ENCODE measurements around the gene SYT9.

Gene SYT9

DNA sequence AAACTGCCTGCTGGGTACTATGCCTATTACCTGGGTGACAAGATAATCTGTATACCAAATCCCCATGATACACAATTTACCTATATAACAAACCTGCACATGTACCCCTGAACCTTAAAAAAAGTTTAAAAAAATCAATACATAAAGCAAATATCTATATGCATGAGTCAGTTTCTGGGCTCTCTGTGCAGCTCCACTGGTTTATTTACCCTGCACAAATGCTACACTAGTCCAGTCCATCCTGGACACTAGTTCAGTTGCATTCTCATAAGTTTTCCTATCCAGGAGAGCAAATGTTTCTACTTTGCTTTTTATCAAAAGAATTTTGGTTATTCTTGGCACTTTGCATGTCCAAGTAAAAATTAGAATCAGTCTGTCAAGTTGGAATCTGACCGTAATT is 133.8 kb downstream of the SYT9 start:
- H3K27ac ChIP-seq (ENCODE audit: low read depth, low read length) = no peak overlapping the region
- H3K9ac ChIP-seq (ENCODE audit: low read depth, low read length) = no peak overlapping the region
- no peaks in the 10 kb centered on the region for H3K9me3 ChIP-seq (ENCODE audit: insufficient read depth, low read depth, low read length)
- H3K4me1 ChIP-seq (ENCODE audit: insufficient read depth, low read length) = no peaks in the 10 kb centered on the region
- H3K27me3 ChIP-seq (ENCODE audit: insufficient read depth, low read length) = no peaks in the 10 kb centered on the region
- H3K4me3 ChIP-seq (ENCODE audit: low read length) = no peak overlapping the region
- WGBS = no CpG with 5 or more reads among the region's 1 CpG
- no peaks in the 10 kb centered on the region for H3K36me3 ChIP-seq (ENCODE audit: insufficient read depth, low read length)

GRCh38 chr11:7413961-7414915 is 162.5 kb downstream of the SYT9 start:
- 95% methylated on average over 6 of the region's 8 CpGs for WGBS
- no peaks in the 10 kb centered on the region for H3K27me3 ChIP-seq (ENCODE audit: insufficient read depth, low read length)
- peaks cover 13% of the 10 kb centered on the region for H3K4me1 ChIP-seq (ENCODE audit: insufficient read depth, low read length)
- H3K4me3 ChIP-seq (ENCODE audit: low read length) = no peak overlapping the region
- H3K27ac ChIP-seq (ENCODE audit: low read depth, low read length) = no peak overlapping the region
- H3K9ac ChIP-seq (ENCODE audit: low read depth, low read length) = no peak overlapping the region
- no peaks in the 10 kb centered on the region for H3K36me3 ChIP-seq (ENCODE audit: insufficient read depth, low read length)
- H3K9me3 ChIP-seq (ENCODE audit: insufficient read depth, low read depth, low read length) = no peaks in the 10 kb centered on the region

DNA sequence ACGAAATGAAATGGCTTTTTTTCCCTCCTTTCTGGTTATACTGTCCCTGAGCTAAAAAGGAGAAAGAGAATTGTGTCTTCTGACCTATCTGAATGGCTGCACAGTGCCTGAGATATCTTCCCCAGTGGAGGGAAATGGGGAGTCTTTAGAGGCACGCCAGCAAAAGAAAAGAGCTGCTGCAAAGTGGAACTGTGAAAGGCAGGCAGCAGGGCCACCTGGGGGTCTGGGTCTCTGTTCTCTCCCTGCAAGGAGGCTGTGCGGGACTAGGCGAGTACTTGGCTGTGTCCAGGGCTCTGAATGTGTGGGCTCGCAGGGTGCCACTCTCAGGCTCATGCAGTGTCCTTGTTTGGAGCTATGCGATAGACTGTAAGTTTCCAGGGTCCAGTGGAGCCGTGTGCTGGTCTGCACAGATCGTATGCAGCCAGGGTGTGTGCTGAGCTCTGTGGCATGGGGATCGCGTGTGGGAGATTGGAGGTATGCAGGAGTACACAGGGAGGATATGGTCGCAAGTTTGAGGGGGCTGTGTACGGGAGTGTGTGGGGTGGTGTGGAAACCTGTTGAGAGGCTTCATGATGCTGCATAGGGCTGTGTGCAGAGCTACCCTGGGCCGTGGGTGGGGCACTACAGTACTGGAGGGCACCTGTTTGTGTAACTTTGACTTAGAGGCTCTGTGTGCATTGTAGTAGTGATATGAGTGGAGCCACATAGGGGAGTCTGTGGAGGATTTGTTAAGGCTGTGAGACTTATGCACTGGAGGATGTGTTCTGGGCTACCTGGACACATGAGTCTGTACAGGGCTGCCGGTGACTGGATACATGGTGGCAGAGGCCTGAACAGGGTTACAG is 163.5 kb downstream of the SYT9 start:
- H3K4me1 ChIP-seq (ENCODE audit: insufficient read depth, low read length) = peaks cover 13% of the 10 kb centered on the region
- H3K9me3 ChIP-seq (ENCODE audit: insufficient read depth, low read depth, low read length) = no peaks in the 10 kb centered on the region
- 89% methylated on average over 14 of the region's 14 CpGs for WGBS
- no peak overlapping the region for H3K4me3 ChIP-seq (ENCODE audit: low read length)
- H3K36me3 ChIP-seq (ENCODE audit: insufficient read depth, low read length) = no peaks in the 10 kb centered on the region
- H3K27me3 ChIP-seq (ENCODE audit: insufficient read depth, low read length) = no peaks in the 10 kb centered on the region
- H3K9ac ChIP-seq (ENCODE audit: low read depth, low read length) = no peak overlapping the region
- no peak overlapping the region for H3K27ac ChIP-seq (ENCODE audit: low read depth, low read length)

DNA sequence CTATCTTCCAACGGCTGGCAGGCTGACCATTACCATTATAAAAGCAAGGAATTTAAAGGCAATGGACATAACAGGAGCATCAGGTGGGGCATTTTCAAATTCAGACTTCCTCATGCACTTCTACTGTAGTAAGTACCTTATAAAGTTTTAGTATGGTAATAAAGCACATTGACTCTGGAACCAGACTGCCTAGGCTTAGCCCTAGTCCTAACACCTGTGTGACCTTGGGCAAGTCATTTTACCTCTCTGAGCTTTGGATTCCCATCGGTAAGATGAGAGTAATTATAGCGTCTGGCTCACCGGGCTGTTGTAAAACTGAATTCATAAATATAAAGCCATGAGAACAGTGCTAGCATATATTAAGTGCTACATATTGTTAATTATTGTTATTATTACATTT is 164.4 kb downstream of the SYT9 start:
- Histone ChIP-seq H3K4me3 (ENCODE audit: low read length) (no peak overlapping the region), H3K9me3 (ENCODE audit: insufficient read depth, low read depth, low read length) (no peaks in the 10 kb centered on the region), H3K9ac (ENCODE audit: low read depth, low read length) (no peak overlapping the region), H3K36me3 (ENCODE audit: insufficient read depth, low read length) (no peaks in the 10 kb centered on the region), H3K27ac (ENCODE audit: low read depth, low read length) (no peak overlapping the region), H3K4me1 (ENCODE audit: insufficient read depth, low read length) (peaks cover 13% of the 10 kb centered on the region), H3K27me3 (ENCODE audit: insufficient read depth, low read length) (no peaks in the 10 kb centered on the region)
- 50% methylated on average over 4 of the region's 4 CpGs for WGBS

- H3K27me3 ChIP-seq (ENCODE audit: insufficient read depth, low read length) = no peaks in the 10 kb centered on the region
- no peak overlapping the region for H3K27ac ChIP-seq (ENCODE audit: low read depth, low read length)
Measured at GRCh38 chr11:7417328-7417727, 165.6 kb downstream of the SYT9 start.

DNA sequence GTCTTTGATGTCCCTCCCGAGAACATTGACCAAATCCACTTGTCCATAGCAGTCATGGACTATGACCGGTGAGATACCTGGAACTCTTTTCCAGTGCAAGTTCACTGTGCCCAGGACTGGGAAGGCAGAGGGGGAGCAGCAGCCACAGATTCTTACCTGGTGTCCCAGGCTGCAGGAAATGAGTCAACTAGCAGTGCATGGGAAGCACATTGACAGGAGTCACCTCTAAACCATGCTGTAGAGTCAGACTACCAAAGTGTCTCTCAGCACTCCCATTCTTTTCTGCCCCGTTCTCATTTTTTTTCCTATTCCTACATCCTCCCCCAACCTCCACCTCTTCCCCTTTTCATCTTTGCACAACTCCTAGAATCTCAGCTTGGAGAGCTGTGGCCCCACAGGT is 166.4 kb downstream of the SYT9 start:
- Histone ChIP-seq H3K4me3 (ENCODE audit: low read length) (no peak overlapping the region), H3K27me3 (ENCODE audit: insufficient read depth, low read length) (no peaks in the 10 kb centered on the region), H3K9ac (ENCODE audit: low read depth, low read length) (no peak overlapping the region), H3K4me1 (ENCODE audit: insufficient read depth, low read length) (peaks cover 13% of the 10 kb centered on the region), H3K27ac (ENCODE audit: low read depth, low read length) (no peak overlapping the region), H3K36me3 (ENCODE audit: insufficient read depth, low read length) (no peaks in the 10 kb centered on the region), H3K9me3 (ENCODE audit: insufficient read depth, low read depth, low read length) (no peaks in the 10 kb centered on the region)
- WGBS = 90% methylated on average over 3 of the region's 3 CpGs

More at GRCh38 chr11:7417328-7417727, 165.6 kb downstream of the SYT9 start:
- H3K9ac ChIP-seq (ENCODE audit: low read depth, low read length) = no peak overlapping the region
- H3K36me3 ChIP-seq (ENCODE audit: insufficient read depth, low read length) = no peaks in the 10 kb centered on the region
- peaks cover 13% of the 10 kb centered on the region for H3K4me1 ChIP-seq (ENCODE audit: insufficient read depth, low read length)
- no peak overlapping the region for H3K4me3 ChIP-seq (ENCODE audit: low read length)
- H3K9me3 ChIP-seq (ENCODE audit: insufficient read depth, low read depth, low read length) = no peaks in the 10 kb centered on the region

DNA sequence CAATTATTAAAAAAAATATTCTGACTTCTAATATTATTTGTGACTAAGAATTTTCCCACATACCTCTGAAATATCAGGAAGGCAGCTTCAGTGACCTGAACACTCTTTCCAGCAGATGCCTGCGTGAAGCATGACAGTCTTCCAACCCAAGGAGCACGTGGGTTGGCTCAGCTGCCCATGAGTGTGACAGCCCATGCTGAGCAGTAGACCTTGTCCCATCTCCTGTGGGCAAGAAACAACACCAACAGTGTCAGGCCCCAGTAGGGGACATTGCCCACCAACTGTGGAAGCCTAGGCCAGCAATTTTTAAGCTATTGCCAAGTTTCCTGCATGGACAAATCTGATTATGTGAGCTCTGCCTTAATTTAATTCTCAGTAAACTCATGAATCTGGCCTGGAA is 167.2 kb downstream of the SYT9 start:
- no peak overlapping the region for H3K9ac ChIP-seq (ENCODE audit: low read depth, low read length)
- 90% methylated on average over 2 of the region's 2 CpGs for WGBS

DNA sequence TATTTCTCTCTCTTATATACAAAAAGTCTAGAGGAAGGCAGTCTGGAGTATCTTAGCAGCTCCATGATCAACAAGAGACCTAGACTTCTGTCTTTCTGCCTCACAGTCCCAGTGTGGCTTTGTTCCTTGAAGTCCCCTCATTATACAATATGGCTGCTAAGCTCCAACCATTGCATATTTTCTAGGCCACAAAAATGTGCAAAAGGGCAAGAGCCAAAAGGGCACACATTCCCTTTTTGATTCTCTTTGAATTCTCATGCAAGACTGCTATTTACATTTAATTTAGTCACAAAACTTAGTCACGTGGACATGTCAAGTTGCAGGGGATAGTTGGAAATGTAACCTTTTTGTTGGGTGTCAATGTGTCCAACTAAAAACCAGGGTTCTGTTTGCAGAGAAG is 169.4 kb downstream of the SYT9 start:
- H3K27ac ChIP-seq (ENCODE audit: low read depth, low read length) = no peak overlapping the region
- H3K27me3 ChIP-seq (ENCODE audit: insufficient read depth, low read length) = no peaks in the 10 kb centered on the region
- H3K9ac ChIP-seq (ENCODE audit: low read depth, low read length) = no peak overlapping the region
- H3K36me3 ChIP-seq (ENCODE audit: insufficient read depth, low read length) = no peaks in the 10 kb centered on the region
- no peak overlapping the region for H3K4me3 ChIP-seq (ENCODE audit: low read length)
- 92% methylated on average over 1 of the region's 1 CpG for whole genome bisulfite sequencing
- no peaks in the 10 kb centered on the region for H3K4me1 ChIP-seq (ENCODE audit: insufficient read depth, low read length)
- H3K9me3 ChIP-seq (ENCODE audit: insufficient read depth, low read depth, low read length) = no peaks in the 10 kb centered on the region

More for the DNA sequence above, 167.2 kb downstream of the SYT9 start:
- Histone ChIP-seq H3K36me3 (ENCODE audit: insufficient read depth, low read length) (no peaks in the 10 kb centered on the region), H3K4me1 (ENCODE audit: insufficient read depth, low read length) (peaks cover 13% of the 10 kb centered on the region), H3K4me3 (ENCODE audit: low read length) (no peak overlapping the region), H3K27ac (ENCODE audit: low read depth, low read length) (no peak overlapping the region), H3K9me3 (ENCODE audit: insufficient read depth, low read depth, low read length) (no peaks in the 10 kb centered on the region), H3K27me3 (ENCODE audit: insufficient read depth, low read length) (no peaks in the 10 kb centered on the region)

DNA sequence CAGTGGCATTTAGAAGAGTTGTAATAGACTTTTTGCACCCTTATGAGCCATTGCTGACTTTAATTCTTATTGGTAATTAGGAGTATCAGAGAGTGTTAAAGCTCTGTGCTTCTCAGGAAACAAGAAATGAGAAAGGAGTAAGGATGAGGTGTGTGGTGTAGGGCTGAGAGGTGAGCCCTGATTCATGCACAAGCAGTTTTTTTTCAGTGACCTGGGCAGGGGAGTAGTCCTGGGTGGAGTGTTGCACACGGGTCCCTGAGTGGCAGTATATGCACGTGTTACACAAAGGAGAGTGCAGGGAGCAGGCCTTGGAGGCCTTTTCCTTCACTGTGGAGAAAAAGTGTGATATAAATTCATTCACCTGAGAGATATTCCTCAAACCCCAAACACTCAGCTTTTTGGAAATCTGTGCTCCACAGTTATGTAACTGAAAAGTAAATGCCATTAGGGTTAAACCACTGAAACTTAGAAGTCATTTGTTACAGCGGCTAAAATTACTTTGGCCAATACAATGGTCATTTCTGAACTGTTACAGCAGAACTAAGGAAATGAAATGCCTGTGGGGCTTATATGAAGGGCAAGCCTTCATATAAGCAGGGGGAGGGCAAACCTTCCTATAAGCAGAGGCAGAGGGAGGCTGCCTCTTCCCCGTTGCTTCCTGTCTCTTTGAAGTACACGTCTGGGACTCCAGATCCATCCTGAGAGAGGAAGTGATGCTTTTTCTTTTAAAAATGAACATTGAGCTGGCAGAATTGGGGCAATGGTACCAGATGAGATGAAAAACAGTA is 171.0 kb downstream of the SYT9 start:
- no peak overlapping the region for H3K9ac ChIP-seq (ENCODE audit: low read depth, low read length)
- no peak overlapping the region for H3K4me3 ChIP-seq (ENCODE audit: low read length)
- no peaks in the 10 kb centered on the region for H3K4me1 ChIP-seq (ENCODE audit: insufficient read depth, low read length)
- no peak overlapping the region for H3K27ac ChIP-seq (ENCODE audit: low read depth, low read length)
- 82% methylated on average over 5 of the region's 5 CpGs for WGBS
- no peaks in the 10 kb centered on the region for H3K36me3 ChIP-seq (ENCODE audit: insufficient read depth, low read length)
- H3K27me3 ChIP-seq (ENCODE audit: insufficient read depth, low read length) = no peaks in the 10 kb centered on the region
- no peaks in the 10 kb centered on the region for H3K9me3 ChIP-seq (ENCODE audit: insufficient read depth, low read depth, low read length)

- Histone ChIP-seq H3K27me3 (ENCODE audit: insufficient read depth, low read length) (no peaks in the 10 kb centered on the region), H3K4me3 (ENCODE audit: low read length) (no peak overlapping the region), H3K27ac (ENCODE audit: low read depth, low read length) (no peak overlapping the region), H3K9me3 (ENCODE audit: insufficient read depth, low read depth, low read length) (no peaks in the 10 kb centered on the region), H3K36me3 (ENCODE audit: insufficient read depth, low read length) (no peaks in the 10 kb centered on the region), H3K4me1 (ENCODE audit: insufficient read depth, low read length) (no peaks in the 10 kb centered on the region), H3K9ac (ENCODE audit: low read depth, low read length) (no peak overlapping the region)
- 93% methylated on average over 3 of the region's 3 CpGs for WGBS
Measured at GRCh38 chr11:7423946-7424345, 172.2 kb downstream of the SYT9 start.

DNA sequence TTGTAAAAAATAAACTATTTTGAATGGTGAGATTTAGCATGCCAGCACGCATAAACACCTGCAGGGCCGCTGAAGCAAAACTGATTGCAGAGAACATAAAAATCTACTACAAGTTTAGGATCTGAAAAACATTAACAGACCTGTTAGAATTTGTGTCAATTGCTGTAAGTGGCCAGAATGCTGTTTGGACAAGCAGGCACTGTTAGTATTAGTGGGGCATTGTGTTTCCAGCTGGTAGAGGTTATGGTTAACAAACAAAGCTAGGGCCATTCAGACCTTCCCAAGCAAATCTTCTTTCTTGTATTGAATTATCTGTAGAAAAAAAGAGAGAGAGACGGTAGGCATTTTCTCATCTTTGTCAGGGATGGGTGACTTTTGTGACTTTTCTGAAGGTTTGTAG is 176.0 kb downstream of the SYT9 start:
- Histone ChIP-seq H3K4me1 (ENCODE audit: insufficient read depth, low read length) (no peaks in the 10 kb centered on the region), H3K4me3 (ENCODE audit: low read length) (no peak overlapping the region), H3K9me3 (ENCODE audit: insufficient read depth, low read depth, low read length) (no peaks in the 10 kb centered on the region), H3K27ac (ENCODE audit: low read depth, low read length) (no peak overlapping the region), H3K36me3 (ENCODE audit: insufficient read depth, low read length) (no peaks in the 10 kb centered on the region), H3K27me3 (ENCODE audit: insufficient read depth, low read length) (no peaks in the 10 kb centered on the region), H3K9ac (ENCODE audit: low read depth, low read length) (no peak overlapping the region)
- 100% methylated on average over 3 of the region's 3 CpGs for WGBS
